Natural killer cell treated with Interleukin-12 subunit alpha and Interleukin-12 subunit beta and Interleukin-15 and Interleukin-18, amount 100 ng/mL, for 72 hours (primary cell): ENCODE results near the gene MSL3. TPM values are rescaled to one million over a fixed set of nuclear protein-coding genes. Genes with fewer than 3 reads are reported as not detected.

Experiments used
- total RNA-seq, 2 donors: library from RNA; stranded (reverse); gene quantifications; one replicate each; pipeline ENCODE4 v1.2.3, GENCODE V29; 2022

Gene MSL3
- total RNA-seq, 2 donors from 2014 or later, result 23.9 to 34.9 TPM

Other genes starting within 250 kb of the MSL3 start
- under 1 TPM; 0.07 to 0.14 TPM for gene ARHGAP6, start 92.3 kb upstream of the MSL3 start, total RNA-seq